ENCODE measurements around the gene RFX8.

DNA sequence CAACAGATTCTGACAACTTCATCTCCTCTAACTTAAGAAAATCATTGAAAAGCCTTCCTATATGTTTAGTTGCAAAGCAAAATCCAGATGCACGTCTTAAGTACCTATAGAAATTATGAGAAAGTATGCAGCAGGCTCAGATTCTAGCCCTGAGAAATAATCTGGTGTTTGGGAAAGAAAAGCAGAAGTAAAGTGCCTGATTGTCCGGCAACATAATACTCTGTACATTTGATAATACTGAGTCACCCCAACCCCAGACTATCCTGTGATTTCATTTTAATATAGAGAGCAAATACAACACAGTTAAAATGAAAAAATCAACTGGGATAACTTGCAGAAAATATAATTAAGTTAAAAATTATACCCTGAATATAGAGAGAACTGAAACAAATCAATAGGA, 13.5 kb downstream of the RFX8 start:
- TF ChIP-seq, protein P1, sequence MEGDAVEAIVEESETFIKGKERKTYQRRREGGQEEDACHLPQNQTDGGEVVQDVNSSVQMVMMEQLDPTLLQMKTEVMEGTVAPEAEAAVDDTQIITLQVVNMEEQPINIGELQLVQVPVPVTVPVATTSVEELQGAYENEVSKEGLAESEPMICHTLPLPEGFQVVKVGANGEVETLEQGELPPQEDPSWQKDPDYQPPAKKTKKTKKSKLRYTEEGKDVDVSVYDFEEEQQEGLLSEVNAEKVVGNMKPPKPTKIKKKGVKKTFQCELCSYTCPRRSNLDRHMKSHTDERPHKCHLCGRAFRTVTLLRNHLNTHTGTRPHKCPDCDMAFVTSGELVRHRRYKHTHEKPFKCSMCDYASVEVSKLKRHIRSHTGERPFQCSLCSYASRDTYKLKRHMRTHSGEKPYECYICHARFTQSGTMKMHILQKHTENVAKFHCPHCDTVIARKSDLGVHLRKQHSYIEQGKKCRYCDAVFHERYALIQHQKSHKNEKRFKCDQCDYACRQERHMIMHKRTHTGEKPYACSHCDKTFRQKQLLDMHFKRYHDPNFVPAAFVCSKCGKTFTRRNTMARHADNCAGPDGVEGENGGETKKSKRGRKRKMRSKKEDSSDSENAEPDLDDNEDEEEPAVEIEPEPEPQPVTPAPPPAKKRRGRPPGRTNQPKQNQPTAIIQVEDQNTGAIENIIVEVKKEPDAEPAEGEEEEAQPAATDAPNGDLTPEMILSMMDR (IDR thresholded peaks at IDR 0.05) = no peak
- TF ChIP-seq POLR2A (IDR thresholded peaks at IDR 0.05) = no peak

Measured in lower leg skin (tissue), 3 donors.